CD4-positive, alpha-beta T cell treated with Interferon alpha-2 for 1 hour (primary cell): ENCODE results near the gene KCNJ8.
"Not testable (repeated sequence)": the region's sequence is repeated elsewhere in the genome, so short reads cannot be mapped to it uniquely, and the experiment has no call there.

Experiments used
- DNase-seq, 2 donors: peaks; one replicate each; pipeline ENCODE4 v3.0.0-alpha.2; 2020 to 2022

The KCNJ8 gene

DNA sequence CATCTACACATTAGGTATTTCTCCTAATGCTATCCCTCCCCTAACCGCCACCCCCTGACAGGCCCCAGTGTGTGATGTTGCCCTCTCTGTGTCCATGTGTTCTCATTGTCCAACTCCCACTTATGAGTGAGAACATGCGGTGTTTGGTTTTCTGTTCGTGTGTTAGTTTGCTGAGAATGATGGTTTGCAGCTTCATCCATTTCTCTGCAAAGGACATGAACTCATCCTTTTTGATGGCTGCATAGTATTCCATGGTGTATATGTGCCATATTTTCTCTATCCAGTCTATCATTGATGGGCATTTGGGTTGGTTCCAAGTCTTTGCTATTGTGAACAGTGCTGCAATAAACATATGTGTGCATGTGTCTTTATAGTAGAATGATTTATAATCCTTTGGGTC lies 8.2 kb upstream of the KCNJ8 start:
- not testable (repeated sequence) for DNase-seq

DNA sequence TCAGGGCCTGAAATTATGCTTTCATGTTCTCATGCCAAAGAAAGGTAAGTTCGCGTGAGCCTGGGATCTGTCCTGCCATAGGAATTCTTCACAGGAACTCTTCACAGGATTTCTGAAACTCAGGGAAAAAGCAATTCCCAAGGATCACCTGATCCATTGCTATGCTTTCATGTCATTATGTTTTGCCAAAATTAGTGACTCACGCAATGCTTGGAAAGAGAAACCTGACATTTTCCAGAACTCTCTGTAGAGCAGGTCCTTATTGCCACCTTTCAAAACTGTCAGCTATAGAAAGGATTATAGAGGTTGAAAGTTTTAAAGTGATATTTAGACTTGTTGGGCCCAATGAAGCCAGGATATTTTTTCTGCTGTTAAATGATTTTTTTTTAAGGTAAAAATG lies 6.3 kb upstream of the KCNJ8 start:
- DNase-seq = no peak

GRCh38 chr12:21776175-21776574 lies 1.7 kb upstream of the KCNJ8 start:
- DNase-seq = no peak

- DNase-seq = no peak
These were observed 771 bp upstream of the KCNJ8 start for GRCh38 chr12:21775133-21775820.

DNA sequence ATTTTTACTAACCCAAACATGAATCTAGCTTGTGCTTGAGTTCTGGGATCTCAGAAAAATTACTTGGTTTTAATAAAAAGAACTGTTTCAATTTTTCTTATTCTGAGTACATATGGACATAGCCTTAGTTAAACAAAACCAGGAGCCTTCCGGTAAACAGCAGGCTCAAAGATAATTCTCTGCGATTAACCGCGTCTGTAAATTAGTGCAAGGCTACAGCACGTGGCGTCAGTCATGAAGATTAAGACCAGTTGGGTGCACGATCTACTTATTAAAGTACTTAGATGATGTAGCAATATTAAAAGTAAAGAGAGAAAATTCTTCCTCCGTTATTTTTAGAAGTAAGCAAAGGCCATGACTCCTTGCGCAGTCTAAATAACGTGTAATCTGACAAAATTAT lies 700 bp downstream of the KCNJ8 start:
- no peak for DNase-seq

GRCh38 chr12:21773263-21773741 lies 1.2 kb downstream of the KCNJ8 start:
- no peak for DNase-seq

GRCh38 chr12:21771311-21771710 lies 3.2 kb downstream of the KCNJ8 start:
- DNase-seq = no peak

DNA sequence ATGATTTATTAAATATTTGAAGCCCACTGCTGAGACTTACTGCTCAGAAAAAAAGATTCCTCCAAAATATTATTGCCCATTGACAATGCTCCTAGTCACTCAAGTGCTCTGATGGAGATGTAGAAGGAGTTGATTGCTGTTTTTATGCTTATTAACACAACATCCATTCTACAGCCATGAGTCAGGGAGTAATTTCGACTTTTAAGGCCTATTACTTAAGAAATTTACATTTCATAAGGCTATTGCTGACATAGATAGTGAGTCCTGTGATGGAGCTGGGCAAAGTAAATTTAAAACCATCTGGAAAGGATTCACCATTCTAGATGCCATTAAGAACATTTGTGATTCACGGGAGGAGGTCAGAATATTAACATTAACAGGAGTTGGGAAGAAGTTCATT lies 5.2 kb downstream of the KCNJ8 start:
- no peak for DNase-seq

GRCh38 chr12:21766403-21766802 lies 8.1 kb downstream of the KCNJ8 start:
- DNase-seq = no peak

DNA sequence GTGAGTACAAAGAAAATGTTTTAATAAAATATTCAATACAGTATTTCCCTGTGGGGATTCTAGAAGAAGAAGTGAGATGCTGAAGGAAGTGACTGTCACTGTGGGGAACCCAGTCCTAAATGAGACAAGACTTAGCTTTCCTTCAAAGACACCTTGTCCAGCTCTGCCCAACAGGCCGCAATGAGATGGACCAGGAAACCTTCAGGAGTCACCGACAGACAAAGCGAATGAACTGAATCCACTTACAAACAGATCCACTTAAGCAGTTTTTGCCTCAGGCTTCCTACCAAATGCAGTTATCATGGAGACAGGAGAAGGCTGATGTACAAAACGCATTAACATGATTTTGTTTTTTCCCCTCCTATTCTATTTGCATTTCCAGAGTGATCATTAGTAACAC lies 9.6 kb downstream of the KCNJ8 start:
- DNase-seq = no peak

DNA sequence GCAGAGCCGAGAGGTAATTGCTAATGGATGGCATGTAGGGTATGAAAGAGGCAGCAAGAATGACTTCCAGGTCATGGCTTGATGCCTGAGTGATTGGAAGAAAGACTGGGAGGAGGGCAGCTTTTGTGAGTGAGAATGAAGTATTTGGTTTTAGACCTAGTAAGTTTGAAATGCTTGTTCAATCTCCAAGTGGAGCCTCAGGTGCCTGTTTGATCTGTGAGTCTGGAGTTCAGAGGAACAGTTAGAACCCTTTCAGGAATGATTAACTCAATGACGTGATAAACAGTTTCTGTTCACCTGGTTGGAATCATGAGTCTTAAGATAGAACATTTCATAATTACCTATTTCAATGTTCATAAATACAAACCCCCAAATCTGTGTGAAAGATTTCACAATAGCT lies 10.4 kb downstream of the KCNJ8 start:
- no peak for DNase-seq

DNA sequence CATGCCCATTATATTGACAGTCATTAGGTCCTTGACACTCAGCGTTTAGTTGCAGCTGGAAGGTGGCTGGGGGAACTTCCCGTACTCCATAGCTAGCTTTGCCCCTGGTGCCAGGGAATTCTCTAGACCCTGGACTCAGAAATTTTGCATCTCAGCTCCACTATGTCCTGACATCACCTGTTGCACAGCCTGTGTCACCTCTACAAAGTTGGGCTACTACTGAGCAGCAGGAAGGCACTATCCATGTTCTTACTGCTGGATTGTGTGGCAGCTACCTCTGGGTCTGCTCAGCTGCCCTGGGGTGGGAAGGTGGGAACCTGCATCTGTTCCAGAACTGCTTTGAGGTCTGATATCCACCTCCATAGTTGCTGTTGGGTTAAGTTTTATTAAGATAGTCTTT lies 11.0 kb downstream of the KCNJ8 start:
- DNase-seq = no peak

DNA sequence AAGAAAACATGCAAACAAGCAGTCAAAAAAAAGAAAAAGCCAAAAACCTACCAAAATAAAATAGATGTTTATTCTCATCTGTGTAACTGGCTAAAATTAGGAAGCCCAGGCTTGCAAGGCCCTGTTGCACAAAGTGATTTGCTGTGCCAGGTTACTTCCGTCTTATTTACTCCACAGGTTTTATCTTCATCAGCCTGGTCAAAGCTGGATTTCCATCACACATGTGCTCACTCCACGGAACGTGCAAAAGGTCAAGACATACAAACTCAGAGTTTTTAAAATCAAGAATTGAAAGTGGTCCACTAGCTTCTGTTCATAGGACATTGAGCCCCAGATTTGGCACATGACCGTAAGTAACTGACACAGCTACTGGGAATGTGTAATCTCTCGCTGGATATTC lies 14.8 kb downstream of the KCNJ8 start:
- no peak for DNase-seq

- DNase-seq = no peak
These were observed 16.8 kb downstream of the KCNJ8 start for GRCh38 chr12:21757735-21758134.

DNA sequence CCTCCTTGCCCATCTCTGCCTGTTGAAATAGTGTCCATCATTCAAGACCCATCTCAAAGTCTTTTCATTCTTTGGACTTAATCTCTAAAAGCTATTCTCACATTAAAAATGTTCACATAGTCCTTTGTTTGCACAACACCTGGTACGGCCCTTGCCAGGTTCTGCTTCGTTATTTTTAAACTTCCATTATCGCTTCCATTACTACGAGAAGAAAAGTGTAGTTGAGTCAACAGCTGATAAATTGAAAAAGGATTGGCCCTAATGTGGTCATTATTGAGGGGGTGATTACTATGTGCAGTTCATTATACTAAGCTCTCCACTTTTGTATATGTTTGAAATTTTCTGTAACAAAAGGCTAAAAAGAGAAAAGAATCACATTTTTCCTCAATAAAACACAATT lies 17.8 kb downstream of the KCNJ8 start:
- DNase-seq = no peak

DNA sequence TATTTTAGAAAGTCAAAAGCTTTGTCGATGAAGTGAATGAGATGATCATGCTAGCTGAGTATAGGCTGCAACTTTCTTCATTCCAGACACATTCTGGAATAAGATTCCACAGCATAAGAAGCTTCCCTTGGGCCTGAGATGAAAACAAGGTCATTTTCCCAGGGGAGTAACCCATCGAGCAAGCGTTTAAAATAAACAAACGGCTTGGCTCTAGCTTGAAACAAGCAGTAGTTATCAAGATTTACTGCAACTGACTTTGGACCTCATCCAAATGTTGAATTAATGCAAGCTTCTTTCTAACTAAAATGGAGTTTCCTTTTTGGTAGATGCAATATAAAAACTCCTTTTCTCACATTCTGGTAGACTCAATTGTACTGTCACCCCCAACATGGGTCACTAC lies 23.0 kb downstream of the KCNJ8 start:
- no peak for DNase-seq

- no peak for DNase-seq
These were observed 29.2 kb downstream of the KCNJ8 start for GRCh38 chr12:21745258-21745657.

DNA sequence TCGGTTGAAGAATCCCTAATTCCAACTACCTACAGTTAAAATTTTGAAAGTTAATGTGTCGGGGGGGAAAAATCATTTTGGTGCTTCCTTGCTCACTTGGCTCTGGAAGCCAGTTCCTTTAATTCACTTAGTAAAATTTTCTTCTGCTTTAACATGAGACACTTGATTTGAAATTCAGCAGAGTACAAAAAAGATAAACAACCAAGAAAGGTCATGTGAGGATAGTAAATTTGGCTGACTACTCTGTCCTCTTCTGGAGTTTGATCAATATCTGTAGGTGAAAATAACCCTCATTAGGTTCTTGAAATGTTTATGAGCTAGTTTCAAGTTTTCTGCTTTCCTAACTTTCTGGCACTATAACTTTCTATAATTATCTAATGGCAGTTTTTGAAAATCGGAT lies 43.4 kb downstream of the KCNJ8 start:
- DNase-seq = no peak

DNA sequence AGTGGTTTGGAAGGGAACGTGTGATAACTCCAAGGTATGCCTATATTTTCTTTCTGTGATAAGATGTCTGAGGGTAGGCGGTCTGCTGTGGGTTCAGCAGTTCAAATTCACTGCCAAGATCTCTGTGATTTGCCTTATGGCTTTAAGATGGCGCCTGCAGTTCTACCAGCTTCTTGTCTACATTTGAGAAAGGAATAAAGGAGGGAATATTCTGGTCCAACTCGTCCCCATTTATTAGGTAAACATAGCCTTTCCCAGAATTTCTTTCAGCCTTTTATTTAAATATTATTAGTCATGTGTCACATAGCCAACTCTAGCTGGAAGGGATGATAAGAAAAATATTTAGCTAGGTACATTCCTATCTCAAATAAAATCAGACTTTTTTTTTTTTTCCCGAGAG lies 48.8 kb downstream of the KCNJ8 start:
- DNase-seq = no peak

GRCh38 chr12:21718944-21719650 lies 55.4 kb downstream of the KCNJ8 start:
- DNase-seq = no peak

DNA sequence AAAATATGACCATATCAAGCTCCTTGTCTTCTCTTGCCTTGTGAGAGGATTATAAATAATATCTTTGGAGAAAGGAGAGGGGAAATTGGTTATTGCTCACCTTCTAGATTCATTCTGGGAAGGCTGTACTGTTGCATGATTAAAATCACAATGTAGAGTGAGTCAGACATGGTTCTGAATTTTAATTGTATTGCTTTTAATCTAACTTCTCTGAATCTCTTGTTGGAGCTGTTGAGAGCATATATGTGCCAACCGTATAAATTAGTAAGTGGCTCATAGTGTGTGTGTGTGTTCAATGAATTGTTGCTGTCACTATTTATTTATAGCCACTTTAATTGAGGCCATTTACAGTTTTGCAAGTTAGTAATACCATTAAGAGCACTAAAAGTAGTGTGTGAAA lies 56.1 kb downstream of the KCNJ8 start:
- no peak for DNase-seq

GRCh38 chr12:21717767-21718166 lies 56.7 kb downstream of the KCNJ8 start:
- DNase-seq = no peak

GRCh38 chr12:21715386-21715785 lies 59.1 kb downstream of the KCNJ8 start:
- no peak for DNase-seq
